ENCODE results near the gene OCIAD1. TPM values are rescaled to one million over a fixed set of nuclear protein-coding genes. Genes with fewer than 3 reads are reported as not detected.

The OCIAD1 gene
- total RNA-seq, 1 experiment from 2014 or later: 163 TPM

DNA sequence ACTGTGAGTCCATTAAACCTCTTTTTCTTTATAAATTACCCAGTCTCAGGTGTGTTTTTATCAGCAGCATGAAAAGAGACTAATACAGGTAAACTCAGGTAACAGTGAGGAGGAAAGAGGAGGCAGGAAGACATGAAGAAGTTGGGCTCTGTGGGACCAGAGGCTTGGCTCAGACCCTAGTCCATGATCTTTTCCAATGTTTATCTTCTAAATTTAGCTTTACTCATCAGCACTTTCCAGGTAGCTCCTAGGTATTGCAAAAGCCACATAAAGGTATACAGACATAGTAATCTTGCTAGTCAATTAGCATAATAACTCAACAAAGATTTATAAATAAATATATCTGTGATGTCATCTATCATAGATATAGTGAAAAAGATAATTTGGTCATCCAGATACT is 39.6 kb upstream of the OCIAD1 start:
- ChIA-PET RAD21 (ENCODE audit: low non-redundant PET in 1 of 2, low total read pairs in 2 of 2, uncharacterized antibody in 2 of 2, unreplicated experiment in 2 of 2) (no interaction called here), POLR2A (no interaction called here), CTCF (interaction anchor here (0.9 kb wide), 1 partner anchor 12 kb away, joined by 3 read pairs; no protein-coding TSS in a partner anchor)
- ATAC-seq (no peak), DNase-seq (ENCODE audit: low read depth, low spot score) (no peak)
- TF ChIP-seq TCF7L2 (IDR thresholded peaks at IDR 0.05; ENCODE audit: borderline replicate concordance, extremely low read depth, insufficient read depth, insufficient read length) (no peak), ELF1 (IDR thresholded peaks at IDR 0.05; ENCODE audit: borderline replicate concordance, low read depth) (no peak), FOSL1 (IDR thresholded peaks at IDR 0.05; ENCODE audit: low read depth) (no peak), SIN3A (IDR thresholded peaks at IDR 0.05; ENCODE audit: low read depth) (no peak), ZFX (IDR thresholded peaks at IDR 0.05) (no peak), CEBPB (IDR thresholded peaks at IDR 0.05; ENCODE audit: low read depth) (no peak), ZNF274 (IDR thresholded peaks at IDR 0.05; ENCODE audit: low read depth, low read length) (no peak), JUND (IDR thresholded peaks at IDR 0.05) (no peak), RAD21 (IDR thresholded peaks at IDR 0.05; ENCODE audit: low read depth) (no peak), EGR1 (IDR thresholded peaks at IDR 0.05; ENCODE audit: low read depth) (no peak), EZH2phosphoT487 (IDR thresholded peaks at IDR 0.05; ENCODE audit: borderline replicate concordance) (no peak), EZH2 (IDR thresholded peaks at IDR 0.05) (no peak), POLR2AphosphoS5 (IDR thresholded peaks at IDR 0.05; ENCODE audit: low read depth, low read length) (no peak), CBX3 (IDR thresholded peaks at IDR 0.05; ENCODE audit: low read depth) (no peak), POLR2A (IDR thresholded peaks at IDR 0.05; ENCODE audit: borderline replicate concordance, extremely low read depth, insufficient read depth, insufficient read length) (no peak), YY1 (IDR thresholded peaks at IDR 0.05; ENCODE audit: extremely low read depth, insufficient replicate concordance, low read depth, low read length) (no peak)
- TF ChIP-seq, protein P1, sequence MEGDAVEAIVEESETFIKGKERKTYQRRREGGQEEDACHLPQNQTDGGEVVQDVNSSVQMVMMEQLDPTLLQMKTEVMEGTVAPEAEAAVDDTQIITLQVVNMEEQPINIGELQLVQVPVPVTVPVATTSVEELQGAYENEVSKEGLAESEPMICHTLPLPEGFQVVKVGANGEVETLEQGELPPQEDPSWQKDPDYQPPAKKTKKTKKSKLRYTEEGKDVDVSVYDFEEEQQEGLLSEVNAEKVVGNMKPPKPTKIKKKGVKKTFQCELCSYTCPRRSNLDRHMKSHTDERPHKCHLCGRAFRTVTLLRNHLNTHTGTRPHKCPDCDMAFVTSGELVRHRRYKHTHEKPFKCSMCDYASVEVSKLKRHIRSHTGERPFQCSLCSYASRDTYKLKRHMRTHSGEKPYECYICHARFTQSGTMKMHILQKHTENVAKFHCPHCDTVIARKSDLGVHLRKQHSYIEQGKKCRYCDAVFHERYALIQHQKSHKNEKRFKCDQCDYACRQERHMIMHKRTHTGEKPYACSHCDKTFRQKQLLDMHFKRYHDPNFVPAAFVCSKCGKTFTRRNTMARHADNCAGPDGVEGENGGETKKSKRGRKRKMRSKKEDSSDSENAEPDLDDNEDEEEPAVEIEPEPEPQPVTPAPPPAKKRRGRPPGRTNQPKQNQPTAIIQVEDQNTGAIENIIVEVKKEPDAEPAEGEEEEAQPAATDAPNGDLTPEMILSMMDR (IDR thresholded peaks at IDR 0.05 in 2 of 3, conservative IDR thresholded peaks at IDR 0.05 in 1 of 3; ENCODE audit: borderline replicate concordance in 1 of 3, insufficient read depth in 1 of 3, low read depth in 2 of 3, low read length in 2 of 3): no peak
- TF ChIP-seq, protein P2, sequence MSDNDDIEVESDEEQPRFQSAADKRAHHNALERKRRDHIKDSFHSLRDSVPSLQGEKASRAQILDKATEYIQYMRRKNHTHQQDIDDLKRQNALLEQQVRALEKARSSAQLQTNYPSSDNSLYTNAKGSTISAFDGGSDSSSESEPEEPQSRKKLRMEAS (IDR thresholded peaks at IDR 0.05): no peak
- TF ChIP-seq, protein P3, sequence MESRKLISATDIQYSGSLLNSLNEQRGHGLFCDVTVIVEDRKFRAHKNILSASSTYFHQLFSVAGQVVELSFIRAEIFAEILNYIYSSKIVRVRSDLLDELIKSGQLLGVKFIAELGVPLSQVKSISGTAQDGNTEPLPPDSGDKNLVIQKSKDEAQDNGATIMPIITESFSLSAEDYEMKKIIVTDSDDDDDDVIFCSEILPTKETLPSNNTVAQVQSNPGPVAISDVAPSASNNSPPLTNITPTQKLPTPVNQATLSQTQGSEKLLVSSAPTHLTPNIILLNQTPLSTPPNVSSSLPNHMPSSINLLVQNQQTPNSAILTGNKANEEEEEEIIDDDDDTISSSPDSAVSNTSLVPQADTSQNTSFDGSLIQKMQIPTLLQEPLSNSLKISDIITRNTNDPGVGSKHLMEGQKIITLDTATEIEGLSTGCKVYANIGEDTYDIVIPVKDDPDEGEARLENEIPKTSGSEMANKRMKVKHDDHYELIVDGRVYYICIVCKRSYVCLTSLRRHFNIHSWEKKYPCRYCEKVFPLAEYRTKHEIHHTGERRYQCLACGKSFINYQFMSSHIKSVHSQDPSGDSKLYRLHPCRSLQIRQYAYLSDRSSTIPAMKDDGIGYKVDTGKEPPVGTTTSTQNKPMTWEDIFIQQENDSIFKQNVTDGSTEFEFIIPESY (IDR thresholded peaks at IDR 0.05; ENCODE audit: extremely low read depth, insufficient replicate concordance, low read length): no peak
- TF ChIP-seq, protein P4, sequence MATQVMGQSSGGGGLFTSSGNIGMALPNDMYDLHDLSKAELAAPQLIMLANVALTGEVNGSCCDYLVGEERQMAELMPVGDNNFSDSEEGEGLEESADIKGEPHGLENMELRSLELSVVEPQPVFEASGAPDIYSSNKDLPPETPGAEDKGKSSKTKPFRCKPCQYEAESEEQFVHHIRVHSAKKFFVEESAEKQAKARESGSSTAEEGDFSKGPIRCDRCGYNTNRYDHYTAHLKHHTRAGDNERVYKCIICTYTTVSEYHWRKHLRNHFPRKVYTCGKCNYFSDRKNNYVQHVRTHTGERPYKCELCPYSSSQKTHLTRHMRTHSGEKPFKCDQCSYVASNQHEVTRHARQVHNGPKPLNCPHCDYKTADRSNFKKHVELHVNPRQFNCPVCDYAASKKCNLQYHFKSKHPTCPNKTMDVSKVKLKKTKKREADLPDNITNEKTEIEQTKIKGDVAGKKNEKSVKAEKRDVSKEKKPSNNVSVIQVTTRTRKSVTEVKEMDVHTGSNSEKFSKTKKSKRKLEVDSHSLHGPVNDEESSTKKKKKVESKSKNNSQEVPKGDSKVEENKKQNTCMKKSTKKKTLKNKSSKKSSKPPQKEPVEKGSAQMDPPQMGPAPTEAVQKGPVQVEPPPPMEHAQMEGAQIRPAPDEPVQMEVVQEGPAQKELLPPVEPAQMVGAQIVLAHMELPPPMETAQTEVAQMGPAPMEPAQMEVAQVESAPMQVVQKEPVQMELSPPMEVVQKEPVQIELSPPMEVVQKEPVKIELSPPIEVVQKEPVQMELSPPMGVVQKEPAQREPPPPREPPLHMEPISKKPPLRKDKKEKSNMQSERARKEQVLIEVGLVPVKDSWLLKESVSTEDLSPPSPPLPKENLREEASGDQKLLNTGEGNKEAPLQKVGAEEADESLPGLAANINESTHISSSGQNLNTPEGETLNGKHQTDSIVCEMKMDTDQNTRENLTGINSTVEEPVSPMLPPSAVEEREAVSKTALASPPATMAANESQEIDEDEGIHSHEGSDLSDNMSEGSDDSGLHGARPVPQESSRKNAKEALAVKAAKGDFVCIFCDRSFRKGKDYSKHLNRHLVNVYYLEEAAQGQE (IDR thresholded peaks at IDR 0.05; ENCODE audit: low read depth): no peak
- no peak overlapping the region for H3K27ac ChIP-seq (ENCODE audit: low read depth, low read length)
- H3K27me3 ChIP-seq (ENCODE audit: insufficient read depth, low read length): no peaks in the 10 kb centered on the region
- no peaks in the 10 kb centered on the region for H3K79me2 ChIP-seq (ENCODE audit: insufficient read depth, low read length)
- H3K9ac ChIP-seq (ENCODE audit: low read length): no peak overlapping the region
- no peaks in the 10 kb centered on the region for H4K20me1 ChIP-seq (ENCODE audit: insufficient read depth)
- no peak overlapping the region for H3K4me2 ChIP-seq (ENCODE audit: low read length)
- H3K9me3 ChIP-seq (ENCODE audit: control insufficient read depth in 1 of 2, insufficient read depth in 1 of 2, low read depth in 1 of 2, low read length in 2 of 2): no peaks in the 10 kb centered on the region
- H3K4me3 ChIP-seq (replicated peaks in 1 of 2; ENCODE audit: low read depth in 1 of 2, low read length in 2 of 2): no peak overlapping the region
- intact Hi-C loops (cut with micrococcal nuclease): no loop called here
- no peaks in the 10 kb centered on the region for H3K36me3 ChIP-seq (ENCODE audit: control insufficient read depth in 1 of 2, insufficient read depth in 2 of 2, low read length in 2 of 2)
- no TSS peak for BruUV-seq (replicated peaks)
- no peaks in the 10 kb centered on the region for H3K9me2 ChIP-seq (ENCODE audit: insufficient read depth)
- H3K4me1 ChIP-seq (ENCODE audit: control insufficient read depth in 1 of 2, insufficient read depth in 2 of 2, low read length in 2 of 2): no peaks in the 10 kb centered on the region
- H2AFZ ChIP-seq (ENCODE audit: low read depth, low read length, poor library complexity, severe bottlenecking): no peak overlapping the region

All from HCT116 (cell line).